GM12878 (cell line): ENCODE data around the gene IER2. TPM values are rescaled to one million over a fixed set of nuclear protein-coding genes. Genes with fewer than 3 reads are reported as not detected.

Experiments
- ATAC-seq: fragments of 200-7000 bp; cut with Tn5 transposase; 3 replicates; pipeline ENCODE4 v1.9.1; 2020; ENCODE audit warnings: mild to moderate bottlenecking, moderate library complexity
- BruUV-seq: library from RNA; stranded (reverse); fragments of 400-500 nt; replicated peaks from 2 replicates; lab custom pipeline; 2021; lab: Mats Ljungman, UMichigan
- CTCF ChIA-PET: fragments of 300-600 bp; sonication (Branson Sonifier 250); formaldehyde crosslinking; extraction: SDS; loops from one replicate; lab custom pipeline; 2021; ENCODE audit warnings: inconsistent platforms; lab: Yijun Ruan, JAX
- POLR2A ChIA-PET: fragments of 350-600 bp; formaldehyde crosslinking; extraction: SDS; loops from one replicate; lab custom pipeline; 2021; ENCODE audit warnings: inconsistent platforms; lab: Charles Lee
- RAD21 ChIA-PET: fragments of 300-600 bp; sonication (Branson Sonifier 250); formaldehyde crosslinking; loops from one replicate; lab custom pipeline; 2023; ENCODE audit warnings: antibody characterized with exemption; ENCODE audit not compliant: unreplicated experiment; lab: Charles Lee
- SMC1A ChIA-PET: fragments of 300-600 bp; sonication (Branson Sonifier 250); formaldehyde crosslinking; loops from one replicate; lab custom pipeline; 2023; ENCODE audit not compliant: unreplicated experiment, uncharacterized antibody; lab: Charles Lee
- DNase-seq: peaks from one replicate; pipeline ENCODE4 v3.0.0-alpha.2; 2011; ENCODE audit warnings: low read depth, low spot score
- FAIRE-seq: peaks from 3 replicates; lab custom pipeline; 2011; peaks lifted over from hg19 to GRCh38; lab: Jason Lieb, UNC
- H2AFZ ChIP-seq: 2 replicates; pipeline ENCODE4 v1.6.0; 2011; ENCODE audit warnings: low read depth, low read length, control low read depth; ENCODE audit not compliant: control insufficient read depth
- H3K27ac ChIP-seq: 2 replicates; pipeline ENCODE4 v1.5.1; 2011; ENCODE audit warnings: control low read depth; ENCODE audit not compliant: control insufficient read depth, insufficient read depth
- H3K27me3 ChIP-seq, 2 experiments: replicated peaks in 1 of 2; 2 replicates each; pipeline versions ENCODE4 v1.6.0 to v1.6.1; 2011; ENCODE audit warnings: low read length in 1 of 2; ENCODE audit not compliant: control insufficient read depth in 2 of 2, insufficient read depth in 2 of 2
- H3K36me3 ChIP-seq, 2 experiments: 2 replicates each; pipeline ENCODE4 v1.5.1; 2011; ENCODE audit warnings: low read length in 1 of 2; ENCODE audit not compliant: control insufficient read depth in 2 of 2, insufficient read depth in 2 of 2
- H3K4me1 ChIP-seq: 2 replicates; pipeline ENCODE4 v1.6.1; 2011; ENCODE audit warnings: mild to moderate bottlenecking, low read length, moderate library complexity, mixed read lengths; ENCODE audit not compliant: control insufficient read depth, insufficient read depth
- H3K4me2 ChIP-seq: 2 replicates; pipeline ENCODE4 v1.6.0; 2011; ENCODE audit warnings: control low read depth; ENCODE audit not compliant: control insufficient read depth, insufficient read depth
- H3K4me3 ChIP-seq: fragments of 200-600 bp; sonication (generic); 2 replicates; pipeline ENCODE4 v1.5.1; 2016
- H3K79me2 ChIP-seq: 2 replicates; pipeline ENCODE4 v1.6.0; 2011; ENCODE audit warnings: low read length; ENCODE audit not compliant: control insufficient read depth, insufficient read depth
- H3K9ac ChIP-seq: 2 replicates; pipeline ENCODE4 v1.8.0; 2011; ENCODE audit warnings: low read length, control low read depth, mixed read lengths; ENCODE audit not compliant: control insufficient read depth, insufficient read depth
- H3K9me3 ChIP-seq: replicated peaks from 3 replicates; pipeline ENCODE4 v1.5.1; 2011; ENCODE audit warnings: mild to moderate bottlenecking, low read length; ENCODE audit not compliant: control insufficient read depth, insufficient read depth
- H4K20me1 ChIP-seq: 2 replicates; pipeline ENCODE4 v1.6.0; 2011; ENCODE audit not compliant: control insufficient read depth, insufficient read depth
- NR2F1 ChIP-seq: fragments of 450-650 bp; conservative IDR thresholded peaks from 2 replicates; pipeline ENCODE4 v1.6.1; 2017; ENCODE audit warnings: mild to moderate bottlenecking
- SKIL ChIP-seq: fragments of 450-650 bp; IDR thresholded peaks from 2 replicates; pipeline ENCODE4 v1.6.1; 2017; ENCODE audit warnings: mild to moderate bottlenecking, low read depth, inconsistent platforms; ENCODE audit not compliant: poor library complexity, severe bottlenecking
- WGBS: methylation state at CpG from one replicate; pipeline ENCODE4 v1.1.6; 2016; ENCODE audit warnings: low lambda C conversion rate; ENCODE audit not compliant: insufficient replicate concordance, insufficient coverage; ENCODE audit errors: missing lambda C conversion rate; 5-methylcytosine and 5-hydroxymethylcytosine counted together
- in situ Hi-C: fragments of 300-500 bp; cut with MboI; formaldehyde crosslinking; loops from 9 replicates; pipeline ENCODE4 v1.14.3; 2018; ENCODE audit warnings: mixed read lengths
- intact Hi-C: fragments of 100-400 bp; cut with micrococcal nuclease; formaldehyde crosslinking; loops from one replicate; pipeline ENCODE4 v1.14.2; 2022; ENCODE audit not compliant: unreplicated experiment
- polyA plus RNA-seq, 11 experiments: library from polyadenylated mRNA; depleted of rRNA in 4 of 11; unstranded in 6 of 11; stranded (reverse) in 5 of 11; fragments of >200 nt; fragmentation: Nextera tagmentation in 4 of 11; fragmentation: Illumina TruSeq in 1 of 11; extraction: Ambion mirVana in 4 of 11; extraction: Trizol in 1 of 11; gene quantifications; 1 replicate in 1 of 11; 2 replicates in 10 of 11; pipeline versions ENCODE4 v1.2.1 to v1.2.3, GENCODE V29; 2011 to 2016; ENCODE audit warnings: inconsistent platforms in 2 of 11, missing spikeins in 2 of 11, low read depth in 1 of 11
- total RNA-seq, 4 experiments: library from RNA; depleted of rRNA in 3 of 4; stranded (reverse); fragments of >200 nt in 3 of 4; fragmentation: Illumina TruSeq in 1 of 4; extraction: Trizol in 1 of 4; gene quantifications; 2 replicates each; pipeline versions ENCODE4 v1.2.1 to v1.2.3, GENCODE V29; 2013 to 2021

Gene IER2
- total and polyA plus RNA-seq, 10 of the 15 experiments (the other 5 are each of a cell fraction or from before 2014, with no cell fraction given) = 2.8 to 94.5 (median 24.9) TPM

GRCh38 chr19:13101590-13102415 is 48.4 kb upstream of the IER2 start:
- H2AFZ ChIP-seq = peak overlapping the region; percentile 56; the same call in 1 of the 2 replicates

More at GRCh38 chr19:13101590-13102415, 48.4 kb upstream of the IER2 start:
- peak overlapping the region; percentile 59 for H3K9ac ChIP-seq
- intact Hi-C loops (loop anchor here (5.0 kb wide), 2 partner anchors 50 to 160 kb away; partner anchors contain the start of genes IER2 and STX10), in situ Hi-C loops (no loop called here)
- ChIA-PET RAD21 (no interaction called here), POLR2A (interaction anchor here (0.6 to 1.4 kb wide), 5 partner anchors 16 to 146 kb away, joined by 3 to 6 read pairs (median 3); partner anchors contain the start of gene NACC1), SMC1A (no interaction called here), CTCF (interaction anchor here (0.6 to 3.0 kb wide), 12 partner anchors 16 to 225 kb away, joined by 3 to 13 read pairs (median 3); partner anchors contain the start of gene NACC1)
- TF ChIP-seq NR2F1 (peak; percentile 37), SKIL (no peak)
- WGBS = 28% methylated on average over 7 of the region's 7 CpGs
- DNase-seq (no peak), FAIRE-seq (no peak), ATAC-seq (no peak)
- peaks cover 2% of the 10 kb centered on the region in 2 experiments for H3K27me3 ChIP-seq
- H3K9me3 ChIP-seq = no peaks in the 10 kb centered on the region; the same call in 2 of the 3 replicates
- peak overlapping the region; percentile 99 for H3K4me2 ChIP-seq
- H3K4me1 ChIP-seq = peaks cover 50% of the 10 kb centered on the region
- H4K20me1 ChIP-seq = no peaks in the 10 kb centered on the region
- BruUV-seq = no TSS peak
- peak overlapping the region; percentile 57 for H3K4me3 ChIP-seq
- H3K27ac ChIP-seq = peak overlapping the region; percentile 90
- no peaks in the 10 kb centered on the region; a peak in 1 of 4 replicates for H3K36me3 ChIP-seq
- peaks cover 5% of the 10 kb centered on the region; the same call in 1 of the 2 replicates for H3K79me2 ChIP-seq
